GDM1 (cell line): ENCODE results near the gene CNPY1.
A peak's percentile ranks its signal among the peaks of the same experiment; 100 is the strongest.
"Not testable (repeated sequence)": the region's sequence is repeated elsewhere in the genome, so short reads cannot be mapped to it uniquely, and the experiment has no call there.

Source experiments
- DNase-seq: peaks from one replicate; lab custom pipeline; 2025; lab: John Stamatoyannopoulos, UW

CNPY1 gene

DNA sequence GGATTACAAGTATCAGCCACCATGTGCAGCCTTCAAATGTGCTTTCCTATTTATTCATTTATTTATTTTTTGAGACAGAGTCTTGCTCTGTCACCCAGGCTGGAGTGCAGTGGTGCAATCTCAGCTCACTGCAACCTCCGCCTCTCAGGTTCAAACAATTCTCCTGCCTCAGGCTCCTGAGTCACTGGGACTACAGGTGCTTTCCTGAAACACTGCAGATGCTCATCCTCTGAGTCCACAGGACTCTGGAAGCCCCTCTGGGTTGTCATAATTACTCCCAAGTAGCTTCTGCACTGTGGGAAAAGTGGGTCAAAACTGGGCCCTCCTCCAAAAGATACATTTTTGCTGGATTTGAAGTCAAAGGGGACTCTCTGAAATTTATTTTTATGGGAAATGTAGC is at the start of gene CNPY1:
CNPY1 (minus strand) TSS at position 111 of the 400 bp plus-strand sequence. CDS start 630 bp downstream, outside the sequence.
- not testable (repeated sequence) for DNase-seq

DNA sequence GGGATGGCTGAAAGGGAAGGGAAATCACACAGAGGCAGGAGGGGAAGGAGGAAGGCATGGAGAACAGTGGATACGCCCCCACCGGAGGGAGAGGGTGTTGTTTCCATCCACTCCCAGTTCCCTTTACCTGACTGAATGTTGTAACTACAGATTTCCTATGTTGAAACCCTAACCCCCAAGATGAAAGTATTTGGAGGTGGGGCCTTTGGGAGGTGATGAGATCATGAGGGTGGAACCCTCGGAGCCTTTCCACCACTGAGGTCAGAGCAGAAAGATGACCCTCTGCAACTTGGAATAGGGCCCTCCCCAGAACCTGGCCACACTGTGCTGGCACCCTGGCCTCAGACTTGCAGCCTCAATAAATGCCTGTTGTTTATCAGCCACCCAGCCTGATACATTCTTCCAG is 48.6 kb upstream of the CNPY1 start:
- DNase-seq: no peak

DNA sequence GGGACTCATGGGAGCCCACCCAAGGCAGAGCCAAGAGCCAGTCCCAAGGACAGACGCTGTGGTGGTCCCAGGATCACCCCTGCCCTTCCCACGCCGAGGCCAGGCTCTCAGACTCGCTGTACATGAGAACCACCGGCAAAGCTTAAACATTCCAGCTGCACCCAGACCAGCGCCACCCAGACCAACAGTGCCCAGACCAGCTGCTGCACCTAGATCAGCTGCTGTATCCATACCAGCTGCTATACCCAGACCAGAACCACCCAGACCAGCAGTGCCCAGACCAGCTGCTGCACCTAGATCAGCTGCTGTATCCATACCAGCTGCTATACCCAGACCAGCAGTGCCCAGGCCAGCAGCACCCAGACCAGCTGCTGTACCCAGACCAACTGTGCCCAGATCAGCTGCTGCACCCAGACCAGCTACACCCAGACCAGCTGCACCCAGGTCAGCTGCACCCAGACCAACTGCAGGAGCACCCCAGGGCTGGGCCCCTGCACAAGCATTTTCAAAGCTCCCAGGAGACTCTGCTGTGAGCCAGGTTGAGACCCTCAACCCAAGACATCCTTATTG is 47.9 kb upstream of the CNPY1 start:
- no peak for DNase-seq

DNA sequence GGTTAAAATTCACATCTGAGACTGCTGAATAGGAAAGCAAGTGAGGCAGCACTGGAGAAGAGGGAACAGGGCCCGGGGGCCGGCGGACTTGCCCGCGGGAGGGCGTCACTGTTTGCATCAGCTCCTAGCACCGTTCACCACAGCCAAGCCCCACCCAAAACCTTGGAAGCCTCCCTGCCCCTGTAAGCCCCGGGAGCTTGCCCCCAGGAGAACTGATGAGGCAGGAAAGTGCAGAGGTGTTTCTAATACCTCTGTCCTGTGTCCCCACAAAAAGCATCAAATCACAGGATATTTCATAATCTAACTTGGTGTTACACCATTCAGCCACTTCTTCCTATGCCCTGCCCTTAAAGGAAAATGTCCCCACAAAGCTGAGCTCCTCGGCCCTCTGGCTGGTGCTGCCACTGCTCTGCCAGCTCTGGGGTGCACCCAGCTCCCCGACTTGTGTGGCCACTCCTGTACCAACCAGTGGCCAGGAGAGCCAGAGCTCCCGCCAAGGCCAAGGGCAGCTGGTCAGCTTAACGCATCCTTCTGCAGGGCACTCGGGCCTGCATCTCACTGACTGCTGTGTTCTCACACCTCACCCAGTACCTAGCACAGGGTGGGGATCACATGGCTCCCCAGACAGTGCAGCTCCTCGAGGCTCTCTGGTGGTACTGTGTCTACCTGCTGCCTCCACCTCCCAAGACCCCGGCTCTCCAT is 47.3 kb upstream of the CNPY1 start:
- no peak for DNase-seq

DNA sequence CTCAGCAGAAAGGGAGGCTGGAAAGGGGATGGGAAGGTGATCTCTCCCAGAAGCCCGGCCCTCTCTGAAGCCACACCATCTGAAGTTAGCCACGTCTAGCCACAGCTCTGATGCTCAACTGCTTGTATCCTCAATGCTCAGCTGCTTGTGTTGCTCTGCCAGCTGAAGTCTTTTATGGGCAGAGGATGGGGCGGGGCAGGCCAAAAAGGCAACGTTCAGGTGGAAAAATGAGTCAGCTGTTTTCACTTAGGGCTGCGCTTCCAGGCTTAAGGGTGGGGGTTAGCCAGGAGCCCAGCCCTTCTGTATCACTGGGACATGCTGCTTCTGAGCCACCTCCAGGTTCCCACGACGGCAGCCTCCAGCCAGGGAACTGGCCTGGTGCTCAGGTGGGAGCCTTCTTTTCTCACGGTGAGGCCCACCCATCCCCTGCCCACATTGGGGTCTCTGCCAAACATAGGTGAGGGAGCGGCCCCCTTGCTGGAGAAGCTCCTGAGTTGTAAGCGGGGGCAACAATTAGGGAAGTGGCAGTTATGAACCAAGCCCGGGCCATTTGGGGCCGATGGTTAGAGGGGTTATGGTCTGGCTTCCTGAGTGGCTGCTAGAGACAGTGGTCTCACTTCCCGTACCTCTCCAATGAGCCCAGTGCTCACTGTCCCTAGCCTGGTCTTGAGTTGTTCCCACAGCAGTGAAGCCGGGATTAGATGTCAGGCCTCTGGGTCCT is 44.9 kb upstream of the CNPY1 start:
- no peak for DNase-seq

DNA sequence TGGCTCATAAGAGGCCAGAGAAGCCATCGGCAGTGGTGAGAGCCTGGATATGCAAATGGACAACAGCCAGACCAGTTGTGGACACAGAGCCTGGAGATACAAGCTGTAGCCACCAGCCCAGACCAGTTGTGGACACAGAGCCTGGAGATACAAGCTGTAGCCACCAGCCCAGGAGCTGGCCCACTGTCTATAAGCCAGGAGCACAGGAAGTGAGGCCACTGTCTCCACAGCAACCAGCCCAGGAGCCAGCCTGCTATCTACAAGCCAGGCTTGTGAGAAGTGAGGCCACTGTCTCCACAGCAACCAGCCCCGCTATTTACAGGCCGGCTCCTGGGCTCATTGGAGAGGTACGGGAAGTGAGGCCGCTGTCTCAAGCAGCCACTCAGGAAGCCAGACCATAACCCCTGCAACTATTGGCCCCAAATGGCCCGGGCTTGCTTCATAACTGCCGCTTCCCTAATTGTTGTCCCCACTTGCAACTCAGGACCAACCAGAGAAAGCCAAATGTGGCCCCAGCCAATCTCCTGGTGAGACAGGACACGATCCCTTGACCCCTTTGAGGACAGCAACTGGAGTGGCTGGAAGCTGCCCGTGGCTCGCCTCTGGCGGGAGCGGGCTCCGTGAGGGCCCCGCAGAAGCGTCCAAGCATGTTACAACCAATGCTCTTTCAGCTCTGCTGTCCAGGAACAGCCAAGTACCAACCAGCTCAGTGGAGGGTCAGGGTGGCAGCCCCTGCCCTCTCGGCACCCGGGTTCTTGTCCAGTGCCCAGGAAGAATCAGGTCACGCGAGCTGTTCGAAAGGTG is 44.1 kb upstream of the CNPY1 start:
- DNase-seq: peak; percentile 71

DNA sequence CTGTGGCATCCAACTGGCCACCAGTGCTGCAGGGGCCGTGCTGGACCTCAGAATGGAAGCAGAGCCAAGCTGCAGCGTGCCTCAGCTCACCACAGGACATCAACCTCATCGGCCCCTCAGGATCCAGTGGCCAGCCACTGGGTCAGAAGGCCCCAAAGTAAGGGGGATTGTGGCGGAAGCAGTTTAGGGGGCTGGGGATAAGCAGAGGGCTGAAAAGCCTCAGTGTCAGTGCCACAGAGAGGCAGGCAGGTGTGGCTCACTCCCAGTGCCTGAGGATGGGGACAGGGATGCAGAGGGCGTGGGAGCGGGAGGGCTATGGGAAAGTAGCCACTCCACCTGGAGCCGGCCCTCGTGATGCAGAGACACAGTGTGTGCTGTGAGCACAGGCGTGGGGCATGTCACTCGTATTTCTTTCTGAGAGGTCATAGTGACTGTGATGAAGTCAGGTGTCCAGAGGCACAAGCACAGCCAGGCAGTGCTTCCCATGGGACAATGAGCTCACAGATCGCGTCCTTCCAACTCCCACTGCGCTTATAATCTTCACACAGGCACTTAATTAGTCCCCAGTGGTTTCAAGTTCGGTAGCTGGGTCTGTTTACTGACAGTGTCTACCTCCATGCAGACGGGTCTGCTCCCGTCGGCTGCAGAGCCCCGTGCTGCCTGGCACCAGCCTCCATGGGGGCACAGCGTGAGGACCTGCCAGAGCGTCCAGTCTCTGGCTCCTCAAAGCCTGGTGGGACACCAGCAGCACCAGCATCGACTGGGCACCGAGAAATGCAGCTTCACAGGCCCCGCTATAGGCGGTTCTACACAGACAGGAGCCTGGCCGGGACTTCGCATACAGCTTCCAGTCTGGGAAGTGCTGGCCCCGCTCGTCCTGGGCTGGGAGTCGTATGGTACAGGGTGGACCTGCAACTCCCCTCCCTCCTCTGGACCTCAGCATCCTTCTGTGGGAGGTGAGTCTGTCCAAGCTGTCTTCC is 42.9 kb upstream of the CNPY1 start:
- DNase-seq: no peak

DNA sequence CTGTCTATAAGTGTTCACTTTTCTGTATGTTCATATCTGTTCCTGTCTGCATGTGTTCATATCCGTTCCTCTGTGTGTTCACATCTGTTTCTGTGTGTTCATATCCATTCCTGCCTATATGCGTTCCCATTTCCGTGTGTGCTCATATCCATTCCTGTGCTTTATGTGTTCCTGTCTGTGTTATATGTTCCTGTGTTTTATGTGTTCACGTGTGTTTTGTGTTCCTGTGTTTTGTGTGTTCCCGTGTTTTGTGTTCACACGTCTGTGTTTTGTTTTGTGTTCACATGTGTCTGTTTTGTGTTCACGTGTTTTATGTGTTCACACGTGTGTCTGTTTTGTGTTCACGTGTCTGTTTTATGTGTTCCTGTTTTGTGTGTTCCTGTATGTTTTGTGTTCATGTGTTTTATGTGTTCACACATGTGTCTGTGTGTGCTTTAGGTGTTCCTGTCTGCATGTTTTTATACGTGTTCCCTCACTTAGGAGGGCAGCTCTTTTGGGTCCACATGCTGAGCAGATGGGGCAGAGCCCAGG is 42.2 kb upstream of the CNPY1 start:
- no peak for DNase-seq

DNA sequence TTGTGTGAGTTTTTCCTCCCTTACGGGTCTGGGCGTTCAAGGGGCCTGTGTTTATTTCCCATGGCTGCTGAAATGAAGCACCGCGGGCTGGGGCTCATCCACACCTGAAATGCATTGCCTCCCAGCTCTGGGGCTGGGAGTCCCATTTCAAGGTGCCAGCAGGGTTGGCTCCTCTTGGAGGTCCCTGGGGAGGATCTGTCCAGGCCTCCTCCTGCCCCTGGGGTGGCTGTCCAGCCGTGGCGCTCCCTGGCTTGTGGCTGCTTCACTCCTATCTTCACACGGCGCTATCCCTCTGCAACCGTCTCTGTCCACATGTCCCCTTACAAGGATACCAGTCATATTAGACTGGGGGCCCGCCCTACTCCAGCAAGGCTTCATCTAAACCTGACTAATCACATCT is 41.1 kb upstream of the CNPY1 start:
- no peak for DNase-seq

DNA sequence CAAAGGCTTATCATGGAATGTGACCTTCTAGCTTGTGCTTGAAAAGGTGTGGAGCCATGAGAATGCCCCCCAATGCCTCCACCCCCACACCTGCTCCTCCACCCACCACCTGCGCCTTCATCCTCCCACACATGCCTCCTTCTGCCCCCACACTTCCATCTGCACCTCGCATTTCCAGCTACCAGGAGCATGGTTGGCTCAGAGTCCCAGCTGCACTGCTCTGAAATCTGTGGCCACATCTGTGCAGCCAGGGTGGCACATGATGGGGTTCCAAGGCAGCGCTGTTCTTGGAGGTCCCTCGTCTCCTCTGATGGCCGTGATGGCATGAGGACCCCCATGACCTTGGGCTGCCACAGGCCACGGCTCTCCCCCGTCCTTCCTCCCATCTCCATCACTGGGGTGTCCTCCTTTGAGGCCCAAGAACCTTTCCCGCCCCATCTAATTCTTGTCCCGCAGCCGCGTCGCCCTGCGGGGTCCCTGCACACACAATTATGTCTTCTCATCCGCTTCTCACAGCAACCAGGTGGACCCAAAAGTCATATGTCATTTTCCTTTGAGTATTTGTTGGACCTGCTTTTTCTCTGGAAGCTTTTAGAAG is 40.6 kb upstream of the CNPY1 start:
- no peak for DNase-seq

DNA sequence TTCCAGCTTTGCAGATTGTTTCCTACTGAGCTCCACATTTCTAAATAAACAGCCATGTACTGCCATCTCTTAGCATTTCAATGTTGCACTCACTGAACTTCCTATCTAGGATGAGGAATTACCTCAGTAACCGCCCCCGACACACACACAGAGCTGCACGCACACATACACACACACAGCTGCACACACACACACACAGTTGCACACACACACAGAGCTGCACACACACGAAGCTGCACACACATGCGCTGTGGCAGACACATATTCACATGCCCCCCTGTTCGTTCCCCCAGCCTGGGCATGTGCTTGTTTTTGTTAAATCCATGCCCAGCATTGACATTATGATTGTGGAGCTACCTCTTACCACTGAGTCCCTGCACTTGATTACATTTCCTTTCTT is 39.6 kb upstream of the CNPY1 start:
- DNase-seq: no peak

DNA sequence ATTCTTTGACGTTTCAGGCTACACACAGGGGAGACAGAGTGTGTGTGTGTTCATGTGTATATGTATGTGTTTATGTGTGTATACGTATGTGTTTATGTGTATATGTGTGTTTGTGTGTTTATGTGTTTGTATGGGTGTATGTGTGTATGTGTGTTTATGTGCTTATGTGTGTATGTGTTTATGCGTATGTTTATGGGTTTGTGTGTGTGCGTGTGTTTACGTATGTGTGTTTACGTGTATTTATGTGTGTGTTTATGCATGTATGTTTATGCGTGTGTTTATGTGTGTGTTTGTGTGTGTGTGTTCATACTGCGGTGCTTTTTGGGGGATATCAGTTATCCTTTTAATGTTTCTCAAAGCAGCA is 39.2 kb upstream of the CNPY1 start:
- no peak for DNase-seq

DNA sequence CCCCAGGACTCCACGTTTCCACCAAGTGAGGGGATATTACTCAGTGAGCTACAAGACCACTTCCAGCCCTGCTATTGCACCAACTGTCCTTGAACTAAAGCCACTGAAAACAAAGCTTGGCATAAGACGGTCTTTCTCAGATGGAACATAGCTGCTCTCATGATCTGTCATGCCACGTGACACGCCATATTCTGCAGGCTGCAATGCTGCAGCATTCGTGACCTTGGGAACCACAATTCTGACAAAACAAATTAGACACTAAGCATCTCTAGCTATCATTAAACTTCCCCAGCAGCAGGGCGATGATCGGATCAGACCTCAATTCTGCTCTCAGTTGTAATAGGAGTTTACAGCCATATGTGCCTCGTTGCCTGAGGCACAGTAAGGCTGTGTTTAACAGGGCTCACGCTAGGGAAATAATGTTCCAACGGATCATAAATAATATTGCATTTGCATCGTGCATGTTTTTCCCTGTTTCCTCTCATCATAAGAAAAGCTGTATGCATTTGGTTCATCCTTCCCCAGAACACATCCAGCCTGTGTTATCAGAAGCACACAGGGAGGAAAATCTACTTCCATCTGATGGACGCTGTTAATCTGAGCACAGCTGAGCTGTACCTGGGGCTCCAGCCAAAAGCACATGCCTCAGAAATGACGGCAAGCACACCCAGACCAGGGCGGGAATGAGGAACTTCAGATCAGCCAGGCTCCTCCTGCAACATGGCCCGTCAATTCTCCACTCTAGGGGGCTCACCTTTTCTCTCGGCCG is 38.6 kb upstream of the CNPY1 start:
- no peak for DNase-seq

DNA sequence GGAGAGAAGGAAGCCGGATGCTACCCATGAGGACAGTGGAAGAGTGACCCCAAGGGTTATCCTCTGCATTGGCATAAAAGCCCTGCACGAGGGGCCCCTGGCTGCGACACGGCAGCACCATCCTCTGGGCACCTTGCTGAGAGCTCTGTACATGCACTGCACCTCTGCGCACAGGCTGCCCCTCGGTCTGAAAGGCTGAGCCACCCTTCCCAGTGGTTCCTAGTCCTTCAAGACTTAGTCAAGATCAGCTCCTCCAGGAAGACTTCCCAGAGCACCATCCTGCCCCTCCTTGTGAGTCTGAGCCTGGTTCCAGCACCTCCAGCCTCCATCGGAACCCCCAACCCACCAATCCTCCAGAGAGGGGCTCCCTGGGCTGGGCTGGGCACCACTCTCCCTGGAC is 37.9 kb upstream of the CNPY1 start:
- no peak for DNase-seq

DNA sequence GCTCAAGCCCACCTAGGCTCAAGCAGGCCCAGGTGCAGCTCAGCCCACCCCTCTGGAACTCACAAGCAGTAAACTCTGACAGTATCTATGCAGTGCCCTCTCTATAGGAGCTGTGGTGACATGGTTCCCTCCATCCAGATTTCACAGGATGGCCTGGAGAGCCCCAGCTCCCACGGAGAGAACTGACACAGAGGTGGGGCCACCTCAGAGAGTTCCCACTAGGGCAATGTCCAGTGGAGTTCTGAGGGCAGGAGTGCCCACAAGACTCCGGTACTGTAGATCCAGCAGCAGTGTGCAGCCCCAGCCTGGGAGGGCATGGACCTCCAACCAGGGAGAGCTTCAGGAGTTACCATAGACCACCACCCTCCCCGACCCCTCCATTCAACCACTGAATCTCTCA is 37.3 kb upstream of the CNPY1 start:
- no peak for DNase-seq

DNA sequence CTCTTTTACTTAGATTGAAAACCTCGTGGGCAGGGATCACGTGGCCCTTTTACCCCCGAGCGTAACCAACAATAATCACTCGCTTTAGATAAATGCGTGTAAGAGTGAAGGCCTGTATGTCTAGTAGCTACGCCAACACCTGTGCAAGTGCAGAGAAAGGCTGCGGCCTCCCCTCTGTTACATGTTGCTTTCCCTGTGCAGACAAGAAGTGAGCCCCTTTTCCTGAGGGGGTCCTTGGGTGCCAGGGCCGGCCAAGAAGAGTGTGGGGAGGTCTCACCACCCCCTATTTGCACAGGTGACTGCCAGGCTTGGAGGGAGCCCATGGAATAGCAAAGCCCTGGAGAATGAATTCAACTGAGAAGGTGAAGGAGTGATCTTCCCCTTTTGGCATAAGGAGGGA is 35.6 kb upstream of the CNPY1 start:
- DNase-seq: no peak

DNA sequence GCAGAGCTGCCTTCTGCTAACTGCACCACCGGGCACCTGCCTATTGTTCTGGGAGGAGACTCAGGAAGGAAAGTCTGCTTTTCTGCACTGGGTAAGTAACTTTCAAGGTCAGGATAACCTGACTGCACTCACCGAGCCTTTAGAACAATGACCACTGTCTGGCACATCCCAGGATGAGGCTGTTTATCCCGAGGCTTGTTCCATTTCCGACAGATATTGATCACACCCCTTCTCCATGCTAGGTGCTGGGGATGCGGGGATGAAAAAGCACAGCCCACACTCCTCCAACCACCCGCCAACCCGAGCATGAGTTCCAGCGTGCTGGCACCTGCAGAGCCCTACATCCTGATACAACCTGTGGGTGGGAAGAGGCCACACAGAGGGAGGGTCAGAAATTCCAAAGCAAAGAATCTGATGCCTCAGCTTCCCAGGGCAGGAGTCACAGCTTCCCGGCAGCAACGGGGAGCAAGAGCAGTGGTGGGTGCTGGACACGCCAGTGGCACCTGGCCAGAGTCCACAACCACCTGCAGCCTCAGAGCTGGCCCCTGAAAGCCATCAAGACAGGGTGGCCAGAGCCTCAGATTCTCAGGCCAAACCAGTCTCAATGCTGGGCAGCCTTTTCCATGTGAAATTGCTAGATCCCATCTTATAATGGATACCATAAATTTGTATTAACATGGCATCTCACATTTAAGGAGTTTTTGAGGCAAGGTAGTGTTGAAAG is 34.9 kb upstream of the CNPY1 start:
- no peak for DNase-seq

DNA sequence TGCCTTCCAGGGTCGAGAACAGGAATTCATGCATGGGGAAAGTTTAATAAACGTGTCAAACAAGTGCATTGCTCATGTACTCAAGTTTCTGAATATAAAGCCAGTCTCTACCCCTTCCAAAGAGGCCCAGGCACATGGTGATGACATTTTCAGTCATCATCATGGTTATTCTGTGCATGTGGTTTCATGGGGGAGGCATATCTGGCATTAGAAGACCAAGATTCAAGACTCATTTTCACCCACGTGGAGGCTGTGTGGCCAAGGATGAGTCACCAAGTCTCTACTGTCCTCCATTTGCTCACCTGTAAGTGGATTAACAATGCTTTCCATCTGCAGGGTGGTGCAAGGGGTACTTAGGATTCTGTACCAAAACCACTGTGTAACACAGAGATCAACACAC is 34.0 kb upstream of the CNPY1 start:
- no peak for DNase-seq

DNA sequence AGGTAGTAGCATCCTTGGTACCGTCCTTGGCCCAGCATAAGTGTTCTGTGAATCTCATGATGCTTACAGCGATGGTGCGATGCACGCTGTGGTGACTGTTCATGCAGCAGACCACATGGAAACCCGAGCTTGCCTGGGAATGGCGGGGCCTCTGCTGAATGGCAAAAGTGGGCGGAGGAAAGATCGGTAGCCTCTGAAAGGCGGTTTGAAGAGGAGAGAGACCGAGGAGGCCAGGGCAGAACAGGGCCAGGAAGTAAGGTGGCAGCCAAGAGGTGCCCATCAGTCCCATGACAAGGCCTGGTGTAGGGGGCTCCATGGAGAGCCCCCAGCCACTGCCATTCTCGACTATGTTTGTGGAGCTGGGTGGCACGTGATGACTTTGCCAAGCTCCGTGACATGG is 33.2 kb upstream of the CNPY1 start:
- DNase-seq: no peak
